H1 (cell line): ENCODE measurements around the gene RCL1. TPM values are rescaled to one million over a fixed set of nuclear protein-coding genes. Genes with fewer than 3 reads are reported as not detected.

ENCODE experiments used
- CTCF ChIA-PET: fragments of 300-600 bp; sonication (Branson Sonifier 250); formaldehyde crosslinking; loops from one replicate; lab custom pipeline; 2021; ENCODE audit not compliant: partially characterized antibody; lab: Charles Lee
- POLR2A ChIA-PET: fragments of 300-600 bp; sonication (Branson Sonifier 250); formaldehyde crosslinking; loops from one replicate; lab custom pipeline; 2021; ENCODE audit warnings: inconsistent platforms; ENCODE audit not compliant: partially characterized antibody; lab: Charles Lee
- DNase-seq, 2 experiments: peaks; one replicate each; pipeline versions ENCODE4 v3.0.0 to v3.0.0-alpha.2; 2010 to 2022; ENCODE audit warnings: low spot score in 2 of 2, low read depth in 1 of 2, mixed read lengths in 1 of 2
- FAIRE-seq: peaks from 2 replicates; lab custom pipeline; 2011; peaks lifted over from hg19 to GRCh38; lab: Jason Lieb, UNC
- H2AFZ ChIP-seq: 2 replicates; pipeline ENCODE4 v1.8.1; 2012; ENCODE audit warnings: low read length, inconsistent platforms
- H2AK5ac ChIP-seq: 2 replicates; pipeline ENCODE4 v1.6.1; 2013; ENCODE audit warnings: low read depth, low read length
- H2BK120ac ChIP-seq: replicated peaks from 2 replicates; pipeline ENCODE3; 2013; ENCODE audit warnings: low read depth, low read length, inconsistent platforms
- H2BK12ac ChIP-seq: 2 replicates; pipeline ENCODE4 v1.6.1; 2013; ENCODE audit warnings: low read depth, low read length
- H2BK15ac ChIP-seq: 2 replicates; pipeline ENCODE4 v1.6.1; 2013; ENCODE audit warnings: low read length
- H2BK20ac ChIP-seq: 2 replicates; pipeline ENCODE4 v1.6.1; 2013; ENCODE audit warnings: low read length
- H2BK5ac ChIP-seq: 2 replicates; pipeline ENCODE4 v1.6.1; 2013; ENCODE audit warnings: low read depth, low read length
- H3K14ac ChIP-seq: 2 replicates; pipeline ENCODE4 v1.6.1; 2013; ENCODE audit warnings: inconsistent platforms; ENCODE audit not compliant: insufficient read length
- H3K18ac ChIP-seq: 2 replicates; pipeline ENCODE4 v1.6.1; 2013; ENCODE audit warnings: low read length; ENCODE audit errors: extremely low read depth
- H3K23ac ChIP-seq: 2 replicates; pipeline ENCODE4 v1.6.1; 2013; ENCODE audit warnings: inconsistent platforms; ENCODE audit not compliant: insufficient read length
- H3K23me2 ChIP-seq: 2 replicates; pipeline ENCODE4 v1.6.1; 2013; ENCODE audit warnings: low read depth, low read length
- H3K27ac ChIP-seq: 2 replicates; pipeline ENCODE4 v1.6.1; 2011; ENCODE audit warnings: low read depth, low read length, inconsistent platforms
- H3K27me3 ChIP-seq, 4 experiments: replicated peaks in 1 of 4; 1 replicate in 1 of 4; 2 replicates in 3 of 4; pipeline versions ENCODE4 v1.6.1 to v1.8.1; 2011 to 2013; ENCODE audit warnings: low read length in 3 of 4, mild to moderate bottlenecking in 3 of 4, inconsistent platforms in 2 of 4, mixed read lengths in 2 of 4, moderate library complexity in 1 of 4; ENCODE audit not compliant: control insufficient read depth in 3 of 4, insufficient read depth in 3 of 4; ENCODE audit errors: extremely low read depth in 1 of 4
- H3K36me3 ChIP-seq, 4 experiments: 2 replicates each; pipeline versions ENCODE4 v1.6.1 to v1.8.1; 2011 to 2013; ENCODE audit warnings: mild to moderate bottlenecking in 4 of 4, low read length in 3 of 4, moderate library complexity in 2 of 4, control low read depth in 1 of 4, inconsistent platforms in 1 of 4; ENCODE audit not compliant: insufficient read depth in 4 of 4, control insufficient read depth in 2 of 4
- H3K4ac ChIP-seq: replicated peaks from 2 replicates; pipeline ENCODE3; 2013; ENCODE audit warnings: low read length, low read depth, mixed read lengths, inconsistent platforms; ENCODE audit not compliant: insufficient read length
- H3K4me1 ChIP-seq, 4 experiments: replicated peaks in 1 of 4; 1 replicate in 1 of 4; 2 replicates in 3 of 4; pipeline versions ENCODE4 v1.6.1 to v1.8.1; 2011 to 2013; ENCODE audit warnings: low read length in 3 of 4, inconsistent platforms in 2 of 4, mixed read lengths in 1 of 4; ENCODE audit not compliant: insufficient read depth in 4 of 4, control insufficient read depth in 3 of 4
- H3K4me2 ChIP-seq, 2 experiments: 2 replicates each; pipeline versions ENCODE4 v1.6.1 to v1.8.1; 2011 to 2013; ENCODE audit warnings: low read depth in 2 of 2, low read length in 2 of 2, control low read depth in 1 of 2, inconsistent platforms in 1 of 2, mild to moderate bottlenecking in 1 of 2; ENCODE audit not compliant: insufficient read depth in 1 of 2
- H3K4me3 ChIP-seq, 4 experiments: fragments of 200-600, 300-600 bp in 1 of 4; sonication (generic), shearing (Covaris generic), sonication (Bioruptor Twin) in 1 of 4; 2 replicates each; pipeline versions ENCODE4 v1.5.1 to v1.8.1; 2011 to 2016; ENCODE audit warnings: low read length in 4 of 4, low read depth in 3 of 4, control low read depth in 2 of 4, inconsistent platforms in 2 of 4, mild to moderate bottlenecking in 2 of 4, mixed read lengths in 1 of 4, moderate library complexity in 1 of 4; ENCODE audit not compliant: insufficient read depth in 2 of 4; ENCODE audit errors: extremely low read depth in 1 of 4
- H3K56ac ChIP-seq: replicated peaks from 2 replicates; pipeline ENCODE3; 2013; ENCODE audit warnings: low read depth, mild to moderate bottlenecking, mixed read lengths, low read length, inconsistent platforms; ENCODE audit not compliant: insufficient read length
- H3K79me1 ChIP-seq: 2 replicates; pipeline ENCODE4 v1.6.1; 2013; ENCODE audit warnings: low read depth, low read length, control low read depth
- H3K79me2 ChIP-seq, 2 experiments: 2 replicates each; pipeline versions ENCODE4 v1.6.1 to v1.8.1; 2012 to 2013; ENCODE audit warnings: low read length in 2 of 2, mild to moderate bottlenecking in 2 of 2, inconsistent platforms in 1 of 2; ENCODE audit not compliant: insufficient read depth in 2 of 2, control insufficient read depth in 1 of 2
- H3K9ac ChIP-seq, 4 experiments: replicated peaks in 1 of 4; 1 replicate in 1 of 4; 2 replicates in 3 of 4; pipeline versions ENCODE4 v1.6.1 to v1.8.1; 2011 to 2013; ENCODE audit warnings: low read depth in 3 of 4, low read length in 3 of 4, control low read depth in 2 of 4, mild to moderate bottlenecking in 2 of 4, moderate library complexity in 2 of 4, inconsistent platforms in 1 of 4; ENCODE audit errors: extremely low read depth in 1 of 4
- H3K9me3 ChIP-seq, 2 experiments: 2 replicates each; pipeline versions ENCODE4 v1.6.1 to v1.8.1; 2012 to 2013; ENCODE audit warnings: mild to moderate bottlenecking in 2 of 2, moderate library complexity in 2 of 2, control low read depth in 1 of 2, inconsistent platforms in 1 of 2, low read depth in 1 of 2, low read length in 1 of 2, mixed read lengths in 1 of 2; ENCODE audit not compliant: insufficient read depth in 2 of 2
- H4K20me1 ChIP-seq, 2 experiments: replicated peaks in 1 of 2; 2 replicates each; pipeline versions ENCODE3 to v1.8.1; 2011 to 2013; ENCODE audit warnings: inconsistent platforms in 2 of 2, low read length in 2 of 2, mild to moderate bottlenecking in 1 of 2; ENCODE audit not compliant: insufficient read depth in 2 of 2, control insufficient read depth in 1 of 2
- H4K5ac ChIP-seq: 2 replicates; pipeline ENCODE4 v1.6.1; 2013; ENCODE audit warnings: low read length, low read depth, mixed read lengths, inconsistent platforms; ENCODE audit not compliant: insufficient read length
- H4K8ac ChIP-seq: 2 replicates; pipeline ENCODE4 v1.8.0; 2013; ENCODE audit warnings: mild to moderate bottlenecking, moderate library complexity, low read length, inconsistent platforms; ENCODE audit not compliant: insufficient read depth; ENCODE audit errors: extremely low read depth
- H4K91ac ChIP-seq: replicated peaks from 2 replicates; pipeline ENCODE3; 2013; ENCODE audit warnings: low read length, mixed read lengths, inconsistent platforms; ENCODE audit not compliant: insufficient read length
- CHD2 ChIP-seq: IDR thresholded peaks from 2 replicates; pipeline ENCODE4 v1.6.1; 2012; ENCODE audit warnings: low read length, improper control_type of control experiment
- CREB1 ChIP-seq: IDR thresholded peaks from 2 replicates; pipeline ENCODE4 v1.6.1; 2012; ENCODE audit warnings: inconsistent platforms
- KDM1A ChIP-seq: fragments of 200-600, 300-600 bp; sonication (generic); IDR thresholded peaks from 2 replicates; pipeline ENCODE4 v1.7.1; 2016; ENCODE audit warnings: mild to moderate bottlenecking, low read length, borderline replicate concordance
- SRF ChIP-seq: IDR thresholded peaks from 2 replicates; pipeline ENCODE4 v1.6.1; 2011; ENCODE audit warnings: mild to moderate bottlenecking, low read depth, low read length, moderate library complexity
- WGBS, 2 experiments: shearing (Covaris generic) in 1 of 2; methylation state at CpG; one replicate each; pipeline versions ENCODE4 v1.1.6 to v1.1.7; 2013 to 2015; ENCODE audit warnings: low lambda C conversion rate in 2 of 2, mixed read lengths in 2 of 2, inconsistent platforms in 1 of 2, low coverage in 1 of 2, missing lambda C conversion rate in 1 of 2; ENCODE audit not compliant: insufficient replicate concordance in 2 of 2, insufficient coverage in 1 of 2, insufficient read length in 1 of 2; ENCODE audit errors: extremely low coverage in 1 of 2, missing lambda C conversion rate in 1 of 2; 5-methylcytosine and 5-hydroxymethylcytosine counted together
- polyA plus RNA-seq, 7 experiments: library from polyadenylated mRNA; depleted of rRNA in 3 of 7; stranded (reverse) in 5 of 7; unstranded in 2 of 7; fragments of >200 nt in 5 of 7; fragments of 200-250 nt in 2 of 7; gene quantifications; 1 replicate in 5 of 7; 2 replicates in 1 of 7; 4 replicates in 1 of 7; pipeline versions ENCODE4 v1.2.1 to v1.2.3, GENCODE V29; 2011 to 2013; ENCODE audit warnings: missing spikeins in 2 of 7, mixed read lengths in 2 of 7
- total RNA-seq: library from RNA; stranded (reverse); fragmentation: NEBNext Ultra II Directional; extraction: Animal tissue kit (Norgen Biotek cat#: 25700); gene quantifications from 2 replicates; pipeline ENCODE4 v1.2.1, GENCODE V29; 2021

The RCL1 gene
- total and polyA plus RNA-seq, 2 of the 8 experiments (the other 6 are each of a cell fraction or from before 2014, with no cell fraction given), result 21.0 to 29.5 TPM

DNA sequence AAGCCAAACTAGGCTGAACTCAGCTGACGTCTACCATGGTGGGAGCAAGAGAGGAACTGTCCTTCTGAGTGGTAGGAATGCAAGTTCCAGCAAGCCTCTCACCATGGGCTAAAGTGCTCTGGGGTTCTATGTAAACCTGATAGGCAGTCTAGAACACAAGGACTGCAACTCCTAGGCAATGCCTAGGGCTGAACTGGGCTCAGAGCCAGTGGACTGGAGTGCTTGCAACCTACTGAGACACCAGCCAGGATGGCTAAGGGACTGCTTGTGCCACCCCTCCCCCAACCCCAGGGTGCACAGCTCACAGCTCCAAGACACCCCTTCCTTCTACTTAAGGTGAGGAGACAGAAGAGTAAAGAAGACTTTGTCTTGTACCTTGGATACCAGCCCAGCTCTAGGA is 12.1 kb upstream of the RCL1 start:
- 100% methylated on average over 1 of the region's 1 CpG; no CpG with 5 or more reads in 1 of the 2 experiments for WGBS, 2 experiments
- POLR2A ChIA-PET, result interaction anchor here (1.3 kb wide), 1 partner anchor 16 kb away, joined by 5 read pairs; no protein-coding TSS in a partner anchor
- H2AFZ ChIP-seq, result no peak overlapping the region

More for the DNA sequence above, 12.1 kb upstream of the RCL1 start:
- no peak for FAIRE-seq
- no peak overlapping the region for H4K8ac ChIP-seq
- H3K23ac ChIP-seq, result no peak overlapping the region
- H4K20me1 ChIP-seq, result no peaks in the 10 kb centered on the region
- H2BK120ac ChIP-seq, result no peak overlapping the region
- CTCF ChIA-PET, result interaction anchor here (1.0 to 1.2 kb wide), 2 partner anchors 17 to 820 kb away, joined by 4 read pairs; no protein-coding TSS in a partner anchor
- H2BK15ac ChIP-seq, result no peak overlapping the region
- TF ChIP-seq SRF, result no peak
- no peak for TF ChIP-seq KDM1A
- no peak for TF ChIP-seq CHD2
- TF ChIP-seq CREB1, result no peak
- TF ChIP-seq, all 59 proteins: peak for 0
- Histone ChIP-seq H3K79me2 (no peaks in the 10 kb centered on the region), H2BK12ac (no peak overlapping the region), H2BK5ac (no peak overlapping the region), H4K5ac (no peak overlapping the region), H4K91ac (no peak overlapping the region), H3K9ac (no peak overlapping the region), H3K79me1 (no peaks in the 10 kb centered on the region), H3K18ac (no peak overlapping the region), H3K14ac (no peak overlapping the region), H3K27me3 (no peaks in the 10 kb centered on the region), H2BK20ac (no peak overlapping the region), H3K56ac (no peak overlapping the region), H3K4me3 (no peak overlapping the region), H3K27ac (no peak overlapping the region), H2AK5ac (no peak overlapping the region), H3K4ac (no peak overlapping the region), H3K4me1 (no peaks in the 10 kb centered on the region), H3K9me3 (no peaks in the 10 kb centered on the region), H3K23me2 (no peaks in the 10 kb centered on the region), H3K4me2 (no peak overlapping the region), H3K36me3 (no peaks in the 10 kb centered on the region)
- DNase-seq, result peak in 1 of 2 experiments; percentile 24
